ENCODE data around the gene RAP1GAP2. TPM values are rescaled to one million over a fixed set of nuclear protein-coding genes. Genes with fewer than 3 reads are reported as not detected.

RAP1GAP2 gene
- polyA plus RNA-seq, 3 donors, result 1.5 to 48.4 (median 6.1) TPM

DNA sequence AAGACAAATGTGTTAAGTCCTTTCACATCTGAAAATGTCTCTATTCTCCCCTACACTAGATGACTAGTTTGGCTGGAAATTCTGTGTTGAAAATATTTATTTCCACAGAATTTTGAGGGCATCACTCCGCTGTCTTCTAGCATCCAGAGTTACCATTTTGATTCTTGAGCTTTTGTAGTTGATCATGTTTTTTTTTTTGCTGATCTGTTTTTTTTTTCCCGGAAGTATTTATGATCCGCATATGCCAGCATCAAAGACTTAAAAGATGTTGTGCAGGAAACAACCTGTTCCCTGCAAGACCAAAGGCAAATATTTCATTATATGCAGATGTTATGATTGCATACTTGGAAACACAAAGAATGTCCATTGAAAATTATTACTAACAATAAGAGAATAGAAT, 250.5 kb downstream of the RAP1GAP2 start:
- H3K27me3 Mint-ChIP-seq (ENCODE audit: low read depth in 3 of 3), result peaks cover 0 to 4% (median 0%) of the 10 kb centered on the region in 3 donors
- Histone ChIP-seq H4K20me1 (ENCODE audit: insufficient read depth, low read length) (no peaks in the 10 kb centered on the region), H2AFZ (ENCODE audit: insufficient read depth, low read depth, low read length, poor library complexity, severe bottlenecking) (no peak overlapping the region), H3K9me3 (replicated peaks in 1 of 2; ENCODE audit: control insufficient read depth in 1 of 2, insufficient read depth in 1 of 2, low read length in 2 of 2) (peaks cover 10 to 14% of the 10 kb centered on the region in 2 donors), H3K27ac (ENCODE audit: low read depth in 1 of 2, low read length in 2 of 2) (no peak overlapping the region), H3K4me3 (replicated peaks in 1 of 3; ENCODE audit: low read depth in 2 of 3, low read length in 3 of 3) (no peak overlapping the region), H3K27me3 (ENCODE audit: control insufficient read depth in 2 of 2, insufficient read depth in 2 of 2, low read length in 2 of 2) (no peaks in the 10 kb centered on the region), H3K9ac (ENCODE audit: insufficient read depth, low read length, poor library complexity, severe bottlenecking) (no peak overlapping the region), H3K36me3 (replicated peaks in 1 of 2; ENCODE audit: control insufficient read depth in 1 of 2, insufficient read depth in 2 of 2, low read length in 2 of 2) (no peaks in the 10 kb centered on the region), H3K4me1 (ENCODE audit: control insufficient read depth in 1 of 2, insufficient read depth in 2 of 2, low read length in 2 of 2) (peaks cover 11 to 12% of the 10 kb centered on the region in 2 donors), H3K79me2 (ENCODE audit: insufficient read depth, low read length) (no peaks in the 10 kb centered on the region), H3K4me2 (replicated peaks; ENCODE audit: extremely low read depth, low read length, poor library complexity, severe bottlenecking) (no peak overlapping the region)
- no peak overlapping the region for H3K4me3 Mint-ChIP-seq
- peaks cover 3% of the 10 kb centered on the region for H3K4me1 Mint-ChIP-seq
- intact Hi-C loops (cut with micrococcal nuclease), result loop anchor here (2.0 to 10.0 kb wide), 3 partner anchors 588 to 801 kb away; partner anchors contain the start of genes CTNS (in 1 of the 2), NCBP3 (in 1 of the 2) and SHPK (in 1 of the 2)
- WGBS (ENCODE audit: insufficient coverage), result no CpG with 5 or more reads among the region's 3 CpGs
- no peaks in the 10 kb centered on the region for H3K36me3 Mint-ChIP-seq
- TF ChIP-seq CTCF (IDR thresholded peaks at IDR 0.05), result no peak
- DNase-seq, result no peak
- peak overlapping the region in 1 of 7 donors; percentile 69 for H3K27ac Mint-ChIP-seq
- H3K9me3 Mint-ChIP-seq, result peaks cover 8 to 14% (median 12%) of the 10 kb centered on the region in 7 donors

GRCh38 chr17:3048727-3049471, 252.7 kb downstream of the RAP1GAP2 start:
- Histone ChIP-seq H3K4me3 (replicated peaks in 1 of 3; ENCODE audit: low read depth in 2 of 3, low read length in 3 of 3) (peak overlapping the region; percentile 63 to 99 (median 96)), H3K79me2 (ENCODE audit: insufficient read depth, low read length) (no peaks in the 10 kb centered on the region), H3K4me2 (replicated peaks; ENCODE audit: extremely low read depth, low read length, poor library complexity, severe bottlenecking) (peak overlapping the region; percentile 99), H3K4me1 (ENCODE audit: control insufficient read depth in 1 of 2, insufficient read depth in 2 of 2, low read length in 2 of 2) (peaks cover 11 to 12% of the 10 kb centered on the region in 2 donors), H3K27me3 (ENCODE audit: control insufficient read depth in 2 of 2, insufficient read depth in 2 of 2, low read length in 2 of 2) (no peaks in the 10 kb centered on the region), H2AFZ (ENCODE audit: insufficient read depth, low read depth, low read length, poor library complexity, severe bottlenecking) (peak overlapping the region; percentile 100), H3K9ac (ENCODE audit: insufficient read depth, low read length, poor library complexity, severe bottlenecking) (peak overlapping the region; percentile 73), H3K27ac (ENCODE audit: low read depth in 1 of 2, low read length in 2 of 2) (peak overlapping the region; percentile 38 to 84), H3K9me3 (replicated peaks in 1 of 2; ENCODE audit: control insufficient read depth in 1 of 2, insufficient read depth in 1 of 2, low read length in 2 of 2) (peaks cover 4 to 8% of the 10 kb centered on the region in 2 donors), H3K36me3 (replicated peaks in 1 of 2; ENCODE audit: control insufficient read depth in 1 of 2, insufficient read depth in 2 of 2, low read length in 2 of 2) (no peaks in the 10 kb centered on the region), H4K20me1 (ENCODE audit: insufficient read depth, low read length) (no peaks in the 10 kb centered on the region)
- H3K36me3 Mint-ChIP-seq, result no peaks in the 10 kb centered on the region
- H3K27ac Mint-ChIP-seq, result peak overlapping the region; percentile 68 to 94 (median 85)
- H3K9me3 Mint-ChIP-seq, result peaks cover 3 to 8% (median 5%) of the 10 kb centered on the region in 7 donors
- under 1% methylated on average over 48 of the region's 50 CpGs for WGBS (ENCODE audit: insufficient coverage)
- peak; percentile 84 for TF ChIP-seq CTCF (IDR thresholded peaks at IDR 0.05)
- H3K4me1 Mint-ChIP-seq, result peaks cover 3% of the 10 kb centered on the region
- H3K4me3 Mint-ChIP-seq, result peak overlapping the region; percentile 88 to 93
- DNase-seq, result peak; percentile 98 to 99 (median 98)
- H3K27me3 Mint-ChIP-seq (ENCODE audit: low read depth in 3 of 3), result peaks cover 0 to 2% (median 0%) of the 10 kb centered on the region in 3 donors
- intact Hi-C loops (cut with micrococcal nuclease), result loop anchor here in 1 of 2 donors (5.0 to 10.0 kb wide), 2 partner anchors 586 to 798 kb away; partner anchors contain the start of genes CTNS, NCBP3 and SHPK

Data from CD14-positive monocyte (primary cell).